ENCODE measurements around the gene OR1C1. TPM values are rescaled to one million over a fixed set of nuclear protein-coding genes. Genes with fewer than 3 reads are reported as not detected.
"Not testable (repeated sequence)": the region's sequence is repeated elsewhere in the genome, so short reads cannot be mapped to it uniquely, and the experiment has no call there.

The OR1C1 gene, protein sequence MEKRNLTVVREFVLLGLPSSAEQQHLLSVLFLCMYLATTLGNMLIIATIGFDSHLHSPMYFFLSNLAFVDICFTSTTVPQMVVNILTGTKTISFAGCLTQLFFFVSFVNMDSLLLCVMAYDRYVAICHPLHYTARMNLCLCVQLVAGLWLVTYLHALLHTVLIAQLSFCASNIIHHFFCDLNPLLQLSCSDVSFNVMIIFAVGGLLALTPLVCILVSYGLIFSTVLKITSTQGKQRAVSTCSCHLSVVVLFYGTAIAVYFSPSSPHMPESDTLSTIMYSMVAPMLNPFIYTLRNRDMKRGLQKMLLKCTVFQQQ
- not detected in 2 replicates for total RNA-seq (ENCODE audit: low replicate concordance)

DNA sequence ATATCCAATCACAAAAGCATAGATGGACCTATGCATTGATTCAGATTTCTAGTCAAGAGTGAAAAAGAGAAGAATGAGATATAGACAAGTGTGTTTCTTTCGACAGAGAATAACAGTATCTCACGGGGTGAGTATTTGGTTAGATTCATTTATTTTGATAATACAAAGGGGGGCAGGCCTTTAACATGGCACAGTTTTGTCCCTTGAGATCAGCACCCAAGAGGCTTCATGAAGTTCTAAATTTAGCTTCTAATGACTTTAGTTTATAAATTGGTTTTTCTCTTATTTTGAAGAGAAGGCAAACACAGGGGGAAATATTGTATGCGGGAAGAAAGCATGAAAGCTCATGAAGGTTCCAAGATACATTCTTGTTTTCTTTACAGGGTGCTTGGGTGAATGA is at the start of gene OR1C1:
Gene OR1C1, minus strand, starts transcription at position 101 of the 400 bp plus-strand sequence. CDS start 2,150 bp downstream, outside the sequence.
- no peak for DNase-seq (ENCODE audit: low read depth)
- TF ChIP-seq, protein P1, sequence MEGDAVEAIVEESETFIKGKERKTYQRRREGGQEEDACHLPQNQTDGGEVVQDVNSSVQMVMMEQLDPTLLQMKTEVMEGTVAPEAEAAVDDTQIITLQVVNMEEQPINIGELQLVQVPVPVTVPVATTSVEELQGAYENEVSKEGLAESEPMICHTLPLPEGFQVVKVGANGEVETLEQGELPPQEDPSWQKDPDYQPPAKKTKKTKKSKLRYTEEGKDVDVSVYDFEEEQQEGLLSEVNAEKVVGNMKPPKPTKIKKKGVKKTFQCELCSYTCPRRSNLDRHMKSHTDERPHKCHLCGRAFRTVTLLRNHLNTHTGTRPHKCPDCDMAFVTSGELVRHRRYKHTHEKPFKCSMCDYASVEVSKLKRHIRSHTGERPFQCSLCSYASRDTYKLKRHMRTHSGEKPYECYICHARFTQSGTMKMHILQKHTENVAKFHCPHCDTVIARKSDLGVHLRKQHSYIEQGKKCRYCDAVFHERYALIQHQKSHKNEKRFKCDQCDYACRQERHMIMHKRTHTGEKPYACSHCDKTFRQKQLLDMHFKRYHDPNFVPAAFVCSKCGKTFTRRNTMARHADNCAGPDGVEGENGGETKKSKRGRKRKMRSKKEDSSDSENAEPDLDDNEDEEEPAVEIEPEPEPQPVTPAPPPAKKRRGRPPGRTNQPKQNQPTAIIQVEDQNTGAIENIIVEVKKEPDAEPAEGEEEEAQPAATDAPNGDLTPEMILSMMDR (IDR thresholded peaks at IDR 0.05; ENCODE audit: insufficient read depth, low read length) = no peak
- H3K4me3 ChIP-seq (ENCODE audit: low read depth, low read length) = no peak within 1 kb of the TSS

DNA sequence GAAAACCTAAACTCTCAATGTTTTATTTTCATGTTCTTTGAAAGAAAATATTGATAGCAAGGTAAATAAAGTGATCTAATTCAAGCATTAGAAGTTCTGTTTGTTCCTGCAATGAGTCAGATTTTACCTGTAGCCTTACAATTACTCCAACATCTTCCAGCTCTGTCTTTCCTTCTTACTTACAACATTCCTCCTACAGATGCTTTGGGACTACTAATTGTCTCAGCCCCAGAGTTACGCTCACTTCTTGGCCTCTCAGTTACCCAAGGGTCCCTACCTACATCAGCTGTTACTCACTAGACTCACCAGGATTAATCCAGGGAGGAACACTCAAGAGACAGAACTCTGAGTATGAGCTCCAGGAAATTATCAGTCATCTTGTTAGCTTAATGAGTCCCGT is 37.2 kb upstream of the OR1C1 start:
- no peak for DNase-seq (ENCODE audit: low read depth)
- H3K4me3 ChIP-seq (ENCODE audit: low read depth, low read length) = no peak overlapping the region
- TF ChIP-seq, protein P1 (IDR thresholded peaks at IDR 0.05; ENCODE audit: insufficient read depth, low read length) = no peak

DNA sequence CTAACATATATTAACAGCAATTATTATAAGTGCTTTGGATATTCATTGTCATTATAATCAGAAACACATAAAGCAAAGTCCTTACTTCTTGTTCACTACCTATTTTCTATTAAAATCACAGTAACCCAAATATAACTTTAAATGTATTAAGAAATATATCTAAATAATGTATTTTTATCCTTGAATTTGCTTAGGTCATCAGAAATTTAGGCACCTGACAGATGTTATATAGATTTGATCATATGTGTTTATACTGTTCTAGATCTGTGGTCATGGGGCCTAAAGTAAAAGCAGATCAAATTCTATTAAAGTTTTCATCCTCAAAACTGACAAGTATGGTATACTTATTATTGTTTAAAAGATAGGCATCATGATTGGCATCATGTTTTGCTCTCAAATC is 9.2 kb upstream of the OR1C1 start:
- no peak for DNase-seq (ENCODE audit: low read depth)
- no peak overlapping the region for H3K4me3 ChIP-seq (ENCODE audit: low read depth, low read length)
- TF ChIP-seq, protein P1 (IDR thresholded peaks at IDR 0.05; ENCODE audit: insufficient read depth, low read length) = no peak

DNA sequence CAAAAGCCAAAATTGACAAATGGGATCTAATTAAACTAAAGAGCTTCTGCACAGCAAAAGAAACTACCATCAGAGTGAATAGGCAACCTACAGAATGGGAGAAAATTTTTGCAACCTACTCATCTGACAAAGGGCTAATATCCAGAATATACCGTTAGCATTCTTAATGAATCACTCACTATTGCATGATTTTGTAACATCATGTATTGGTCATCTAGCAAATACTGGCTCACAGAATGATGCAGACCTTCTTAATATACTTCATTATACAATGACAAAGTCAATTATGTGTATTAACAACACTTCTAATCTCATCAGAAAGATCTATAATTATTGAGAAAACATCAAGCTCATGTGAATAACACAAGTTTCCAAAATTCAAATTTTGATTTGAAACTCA is 6.0 kb downstream of the OR1C1 start:
- not testable (repeated sequence) for DNase-seq (ENCODE audit: low read depth)

DNA sequence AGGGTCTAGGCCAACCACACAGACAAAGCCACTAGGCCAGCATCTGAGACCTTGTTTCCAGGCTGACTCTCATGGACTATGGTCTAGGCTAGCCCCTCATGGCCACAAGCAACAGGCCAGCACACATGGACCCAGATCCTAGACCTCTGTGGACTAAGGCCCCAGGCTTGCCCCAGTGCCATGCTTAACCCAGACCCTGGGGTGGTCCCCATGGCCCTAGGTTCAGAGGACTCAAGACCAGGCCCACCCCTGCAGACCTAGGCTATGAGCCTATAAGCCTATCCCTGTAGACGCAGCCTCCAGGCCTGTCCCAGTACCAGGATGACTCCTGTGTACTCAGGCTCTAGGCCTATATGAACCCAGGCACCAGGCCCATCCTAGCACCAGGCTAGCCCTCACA is 10.5 kb downstream of the OR1C1 start:
- no peak overlapping the region for H3K4me3 ChIP-seq (ENCODE audit: low read depth, low read length)
- DNase-seq (ENCODE audit: low read depth) = no peak
- TF ChIP-seq, protein P1 (IDR thresholded peaks at IDR 0.05; ENCODE audit: insufficient read depth, low read length) = no peak

More for the DNA sequence above, 6.0 kb downstream of the OR1C1 start:
- H3K4me3 ChIP-seq (ENCODE audit: low read depth, low read length) = not testable (repeated sequence)

DNA sequence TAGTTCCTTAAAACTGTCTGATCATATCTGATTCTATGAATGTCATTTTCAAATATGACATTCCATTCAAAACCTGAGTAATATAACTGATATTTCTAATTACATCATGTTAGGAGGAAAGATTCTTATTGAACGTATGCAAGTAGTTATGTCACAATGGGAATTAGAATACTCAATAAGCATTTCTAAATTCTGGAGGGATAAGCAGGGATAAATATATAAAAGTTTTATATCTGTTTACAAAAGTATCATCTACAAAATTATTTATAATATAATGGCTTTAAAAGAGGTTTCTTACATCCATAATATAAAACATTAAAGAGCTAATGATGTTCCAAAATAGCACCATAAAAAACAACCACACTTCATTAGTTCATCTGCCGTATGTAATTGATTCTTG is 12.3 kb downstream of the OR1C1 start, which contains the start of gene OR14A2:
Gene OR14A2, minus strand, starts transcription at position 101 of the 400 bp plus-strand sequence.
- H3K4me3 ChIP-seq (ENCODE audit: low read depth, low read length) = no peak within 1 kb of the TSS
- TF ChIP-seq, protein P1 (IDR thresholded peaks at IDR 0.05; ENCODE audit: insufficient read depth, low read length) = no peak
- DNase-seq (ENCODE audit: low read depth) = no peak

DNA sequence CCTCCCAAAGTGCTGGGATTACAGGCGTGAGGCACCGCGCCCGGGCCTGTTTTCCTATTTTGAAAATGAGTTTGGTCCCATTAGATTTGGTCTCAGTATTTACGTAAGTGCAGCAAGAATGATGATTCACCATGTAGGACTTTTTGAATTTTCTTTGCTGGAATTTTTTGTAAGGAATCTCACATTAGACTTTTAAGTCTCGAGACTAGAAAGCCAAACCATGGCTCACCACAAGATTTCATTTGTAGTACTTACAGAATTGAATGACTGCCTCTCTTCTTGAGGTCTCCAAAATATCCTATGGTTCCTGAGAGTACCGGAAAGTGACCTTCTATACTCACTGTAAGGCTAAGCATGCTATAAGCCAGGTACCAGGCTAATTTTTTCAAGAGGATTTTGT is 12.7 kb downstream of the OR1C1 start:
- peak; percentile 1 for DNase-seq (ENCODE audit: low read depth)
- TF ChIP-seq, protein P1 (IDR thresholded peaks at IDR 0.05; ENCODE audit: insufficient read depth, low read length) = no peak
- H3K4me3 ChIP-seq (ENCODE audit: low read depth, low read length) = no peak overlapping the region
